ENCODE results near the gene THNSL1. TPM values are rescaled to one million over a fixed set of nuclear protein-coding genes. Genes with fewer than 3 reads are reported as not detected.
"Not testable (repeated sequence)": the region's sequence is repeated elsewhere in the genome, so short reads cannot be mapped to it uniquely, and the experiment has no call there.

THNSL1 gene
- polyA plus RNA-seq, 1 of the 3 experiments (the other 2 are of a cell fraction), result 1.3 TPM

GRCh38 chr10:24968349-24968748, 48.1 kb upstream of the THNSL1 start:
- WGBS (ENCODE audit: low lambda C conversion rate), result 89% methylated on average over 7 of the region's 7 CpGs
- no peak for TF ChIP-seq RXRA (IDR thresholded peaks at IDR 0.05; ENCODE audit: borderline replicate concordance, low read depth)
- TF ChIP-seq, protein P1, sequence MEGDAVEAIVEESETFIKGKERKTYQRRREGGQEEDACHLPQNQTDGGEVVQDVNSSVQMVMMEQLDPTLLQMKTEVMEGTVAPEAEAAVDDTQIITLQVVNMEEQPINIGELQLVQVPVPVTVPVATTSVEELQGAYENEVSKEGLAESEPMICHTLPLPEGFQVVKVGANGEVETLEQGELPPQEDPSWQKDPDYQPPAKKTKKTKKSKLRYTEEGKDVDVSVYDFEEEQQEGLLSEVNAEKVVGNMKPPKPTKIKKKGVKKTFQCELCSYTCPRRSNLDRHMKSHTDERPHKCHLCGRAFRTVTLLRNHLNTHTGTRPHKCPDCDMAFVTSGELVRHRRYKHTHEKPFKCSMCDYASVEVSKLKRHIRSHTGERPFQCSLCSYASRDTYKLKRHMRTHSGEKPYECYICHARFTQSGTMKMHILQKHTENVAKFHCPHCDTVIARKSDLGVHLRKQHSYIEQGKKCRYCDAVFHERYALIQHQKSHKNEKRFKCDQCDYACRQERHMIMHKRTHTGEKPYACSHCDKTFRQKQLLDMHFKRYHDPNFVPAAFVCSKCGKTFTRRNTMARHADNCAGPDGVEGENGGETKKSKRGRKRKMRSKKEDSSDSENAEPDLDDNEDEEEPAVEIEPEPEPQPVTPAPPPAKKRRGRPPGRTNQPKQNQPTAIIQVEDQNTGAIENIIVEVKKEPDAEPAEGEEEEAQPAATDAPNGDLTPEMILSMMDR (IDR thresholded peaks at IDR 0.05), result no peak
- TF ChIP-seq TAF1 (IDR thresholded peaks at IDR 0.05; ENCODE audit: borderline replicate concordance, low read depth, low read length), result no peak
- TF ChIP-seq EP300 (IDR thresholded peaks at IDR 0.05; ENCODE audit: borderline replicate concordance in 1 of 2, low read depth in 1 of 2, low read length in 1 of 2), result no peak
- no peak for TF ChIP-seq POLR2AphosphoS5 (IDR thresholded peaks at IDR 0.05; ENCODE audit: low read depth, low read length)
- TF ChIP-seq SIN3A (IDR thresholded peaks at IDR 0.05; ENCODE audit: borderline replicate concordance, low read depth, low read length), result no peak
- TF ChIP-seq RCOR1 (IDR thresholded peaks at IDR 0.05; ENCODE audit: low read length), result no peak
- TF ChIP-seq FOXJ3 (CRISPR knock-in tag; IDR thresholded peaks at IDR 0.05), result no peak
- no peak for TF ChIP-seq USF1 (IDR thresholded peaks at IDR 0.05; ENCODE audit: borderline replicate concordance, low read depth)
- Histone ChIP-seq H3K4me3 (ENCODE audit: low read depth in 2 of 2, low read length in 1 of 2) (no peak overlapping the region), H4K20me1 (ENCODE audit: insufficient read depth) (no peaks in the 10 kb centered on the region), H3K9me2 (no peaks in the 10 kb centered on the region), H3K79me2 (ENCODE audit: insufficient read depth) (no peaks in the 10 kb centered on the region), H3K36me3 (replicated peaks in 1 of 2; ENCODE audit: control insufficient read depth in 1 of 2, insufficient read depth in 2 of 2, low read length in 1 of 2) (no peaks in the 10 kb centered on the region), H2AFZ (ENCODE audit: low read depth) (no peak overlapping the region), H3K9me3 (no peaks in the 10 kb centered on the region), H3K4me1 (ENCODE audit: control insufficient read depth in 1 of 2, insufficient read depth in 2 of 2, low read depth in 1 of 2, low read length in 1 of 2) (no peaks in the 10 kb centered on the region), H3K27me3 (ENCODE audit: insufficient read depth) (no peaks in the 10 kb centered on the region), H3K27ac (ENCODE audit: low read depth in 2 of 2, low read length in 1 of 2) (no peak overlapping the region), H3K4me2 (no peak overlapping the region), H3K9ac (no peak overlapping the region), H3F3A (replicated peaks; ENCODE audit: insufficient read depth) (no peaks in the 10 kb centered on the region)
- DNase-seq, result no peak
- ChIA-PET CTCF (no interaction called here), POLR2A (no interaction called here)

DNA sequence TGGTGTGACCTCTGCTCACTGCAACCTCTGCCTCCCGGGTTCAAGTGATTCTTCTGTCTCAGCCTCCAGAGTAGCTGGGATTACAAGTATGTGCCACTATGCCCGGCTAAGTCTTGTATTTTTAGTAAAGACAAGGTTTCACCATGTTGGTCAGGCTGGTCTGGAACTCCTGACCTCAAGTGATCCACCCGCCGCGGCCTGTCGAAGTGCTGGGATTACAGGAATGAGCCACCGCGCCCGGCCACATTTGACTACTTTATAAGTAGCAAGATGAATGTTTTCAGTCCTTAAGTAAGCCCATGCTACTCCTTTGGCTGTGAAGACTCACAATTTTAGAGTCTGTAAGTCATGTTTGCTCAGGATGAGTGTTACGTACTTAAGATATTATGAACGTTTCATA, 47.5 kb upstream of the THNSL1 start:
- H2AFZ ChIP-seq (ENCODE audit: low read depth); H3K27me3 ChIP-seq (ENCODE audit: insufficient read depth); H3F3A ChIP-seq (replicated peaks; ENCODE audit: insufficient read depth); H3K27ac ChIP-seq (ENCODE audit: low read depth in 2 of 2, low read length in 1 of 2); H3K9ac ChIP-seq; H3K9me3 ChIP-seq; DNase-seq; H3K4me1 ChIP-seq (ENCODE audit: control insufficient read depth in 1 of 2, insufficient read depth in 2 of 2, low read depth in 1 of 2, low read length in 1 of 2); H3K9me2 ChIP-seq; H3K4me3 ChIP-seq (ENCODE audit: low read depth in 2 of 2, low read length in 1 of 2); H3K79me2 ChIP-seq (ENCODE audit: insufficient read depth); H3K36me3 ChIP-seq (replicated peaks in 1 of 2; ENCODE audit: control insufficient read depth in 1 of 2, insufficient read depth in 2 of 2, low read length in 1 of 2); H3K4me2 ChIP-seq; POLR2A ChIA-PET; H4K20me1 ChIP-seq (ENCODE audit: insufficient read depth): not testable (repeated sequence)
- CTCF ChIA-PET, result interaction anchor here (1.6 to 1.9 kb wide), 2 partner anchors 17 to 21 kb away, joined by 5 to 6 read pairs; partner anchors contain the start of gene PRTFDC1
- 83% methylated on average over 11 of the region's 11 CpGs for WGBS (ENCODE audit: low lambda C conversion rate)

DNA sequence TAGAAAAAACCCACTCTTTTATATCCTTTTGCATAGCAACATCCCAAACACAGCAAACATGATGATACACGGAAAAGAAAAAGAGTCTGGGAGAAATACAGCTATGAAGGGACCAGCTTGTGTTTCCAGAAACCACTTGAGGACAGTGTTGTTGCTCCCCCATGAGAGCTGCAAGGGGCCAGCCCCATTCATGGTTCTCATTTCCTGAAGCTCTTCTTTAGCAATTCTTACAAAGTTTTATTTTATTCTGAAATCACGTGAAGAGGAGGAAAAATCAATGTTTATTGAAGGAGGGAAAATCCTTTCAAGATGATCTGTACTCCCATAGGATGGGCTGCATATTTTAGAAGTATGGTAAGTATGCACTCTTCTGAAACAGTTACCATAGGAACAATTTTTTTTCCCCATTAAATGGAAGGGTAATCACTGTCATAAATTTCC, 46.6 kb upstream of the THNSL1 start:
- DNase-seq, result no peak
- no peaks in the 10 kb centered on the region for H3K27me3 ChIP-seq (ENCODE audit: insufficient read depth)
- CTCF ChIA-PET, result interaction anchor here (1.6 to 1.9 kb wide), 3 partner anchors 18 to 327 kb away, joined by 5 to 6 read pairs (median 5); partner anchors contain the start of gene PRTFDC1
- POLR2A ChIA-PET, result no interaction called here
- WGBS (ENCODE audit: low lambda C conversion rate), result 77% methylated on average over 2 of the region's 2 CpGs
- H4K20me1 ChIP-seq (ENCODE audit: insufficient read depth), result no peaks in the 10 kb centered on the region
- no peaks in the 10 kb centered on the region for H3K9me3 ChIP-seq
- no peak overlapping the region for H3K4me2 ChIP-seq
- no peaks in the 10 kb centered on the region for H3K4me1 ChIP-seq (ENCODE audit: control insufficient read depth in 1 of 2, insufficient read depth in 2 of 2, low read depth in 1 of 2, low read length in 1 of 2)
- H2AFZ ChIP-seq (ENCODE audit: low read depth), result no peak overlapping the region
- H3K36me3 ChIP-seq (replicated peaks in 1 of 2; ENCODE audit: control insufficient read depth in 1 of 2, insufficient read depth in 2 of 2, low read length in 1 of 2), result no peaks in the 10 kb centered on the region
- no peak overlapping the region for H3K4me3 ChIP-seq (ENCODE audit: low read depth in 2 of 2, low read length in 1 of 2)
- no peak overlapping the region for H3K9ac ChIP-seq
- H3K27ac ChIP-seq (ENCODE audit: low read depth in 2 of 2, low read length in 1 of 2), result no peak overlapping the region
- no peaks in the 10 kb centered on the region for H3K79me2 ChIP-seq (ENCODE audit: insufficient read depth)
- H3K9me2 ChIP-seq, result no peaks in the 10 kb centered on the region
- no peaks in the 10 kb centered on the region for H3F3A ChIP-seq (replicated peaks; ENCODE audit: insufficient read depth)
- no peak for TF ChIP-seq USF2 (IDR thresholded peaks at IDR 0.05; ENCODE audit: borderline replicate concordance, low read depth, low read length)
- no peak for TF ChIP-seq FOSL2 (IDR thresholded peaks at IDR 0.05; ENCODE audit: borderline replicate concordance, low read depth)
- no peak for TF ChIP-seq USF1 (IDR thresholded peaks at IDR 0.05; ENCODE audit: borderline replicate concordance, low read depth)
- no peak for TF ChIP-seq RAD21 (IDR thresholded peaks at IDR 0.05; ENCODE audit: low read length)
- no peak for TF ChIP-seq EZH2phosphoT487 (IDR thresholded peaks at IDR 0.05; ENCODE audit: borderline replicate concordance, low read depth)
- no peak for TF ChIP-seq EP300 (IDR thresholded peaks at IDR 0.05; ENCODE audit: borderline replicate concordance in 1 of 2, low read depth in 1 of 2, low read length in 1 of 2)
- TF ChIP-seq, protein P1 (IDR thresholded peaks at IDR 0.05), result no peak
- no peak for TF ChIP-seq TEAD4 (IDR thresholded peaks at IDR 0.05; ENCODE audit: borderline replicate concordance, insufficient read depth)

Data from SK-N-SH (cell line).